Activated CD4-positive, alpha-beta T cell treated with anti-CD3 and anti-CD28 coated beads, Interleukin-2, amount 50 U/mL, for 1 hour (primary cell): ENCODE results near the gene RFNG.
A peak's percentile ranks its signal among the peaks of the same experiment; 100 is the strongest.

Source experiments
- DNase-seq: peaks from one replicate; pipeline ENCODE4 v3.0.0-alpha.2; 2020

The RFNG gene

DNA sequence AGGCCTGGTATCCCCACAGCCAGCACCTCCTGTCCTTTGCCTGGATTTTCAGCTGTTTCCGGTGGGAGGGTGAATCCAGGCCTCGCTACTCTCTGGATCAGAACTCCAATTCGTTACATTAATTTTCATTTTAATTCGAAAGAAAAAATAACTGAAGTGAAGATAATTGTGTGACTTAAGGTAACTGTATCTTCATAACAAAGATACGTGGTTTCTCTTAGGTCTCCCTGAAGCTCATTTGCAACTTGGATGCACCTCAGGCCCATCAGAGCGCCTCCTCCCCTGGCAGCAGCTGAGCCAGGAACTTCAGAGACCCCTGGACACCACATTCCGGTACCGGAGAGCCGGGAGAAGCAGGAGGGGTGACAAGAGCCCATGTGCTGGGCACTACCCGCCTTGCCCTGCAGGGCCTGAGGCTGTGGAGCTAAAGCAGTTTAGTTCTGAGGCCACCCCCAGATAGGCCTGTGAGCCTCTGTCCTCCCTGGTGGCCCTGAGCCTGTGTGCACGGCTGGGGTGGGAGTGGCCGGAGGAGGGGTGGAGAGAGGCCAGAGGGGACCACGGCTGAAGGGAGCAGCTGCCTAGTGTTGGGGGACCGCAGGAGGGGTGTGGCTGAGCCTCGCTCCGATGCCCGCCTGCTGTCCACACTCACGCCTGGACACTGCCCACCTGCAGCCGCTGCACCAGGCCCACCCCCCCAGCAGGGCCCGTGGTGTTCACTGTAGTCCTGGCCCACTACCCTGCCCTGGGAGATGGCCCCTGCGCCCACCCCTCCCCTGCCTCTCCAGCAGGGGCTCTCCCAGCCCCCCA lies 25.4 kb upstream of the RFNG start:
- no peak for DNase-seq

DNA sequence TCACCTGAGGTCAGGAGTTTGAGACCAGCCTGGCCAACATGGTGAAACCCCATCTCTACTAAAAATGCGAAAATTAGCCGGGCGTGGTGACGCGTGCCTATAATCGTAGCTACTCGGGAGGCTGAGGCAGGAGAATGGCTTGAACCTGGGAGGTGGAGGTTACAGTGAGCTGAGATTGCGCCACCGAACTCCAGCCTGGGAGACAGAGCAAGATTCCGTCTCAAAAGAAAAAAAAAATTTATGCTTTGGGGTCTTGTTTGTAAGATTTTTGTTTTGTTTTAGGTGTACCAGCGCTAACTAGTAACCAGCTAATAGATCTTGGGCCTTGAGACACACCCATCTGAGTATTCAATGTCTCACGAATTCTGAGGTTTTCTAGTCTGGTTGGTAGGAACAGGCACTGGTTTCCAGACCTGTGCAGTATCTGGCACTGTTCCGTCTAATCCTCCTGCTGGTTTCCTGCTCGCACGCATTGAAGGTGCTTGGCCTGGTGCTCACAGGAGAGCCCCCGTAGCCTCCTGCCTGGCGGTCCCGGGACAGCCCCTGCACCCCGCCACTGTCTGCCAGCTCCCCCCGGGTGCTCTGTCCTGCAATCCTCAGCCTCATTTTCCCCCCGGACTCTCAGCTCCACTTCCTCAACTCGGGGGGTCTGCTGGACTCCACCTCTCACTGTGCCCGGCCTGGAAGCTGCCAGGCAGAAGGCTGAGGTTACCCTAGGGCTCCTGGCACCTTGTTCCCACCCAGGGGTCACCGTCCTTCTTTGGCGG lies 24.6 kb upstream of the RFNG start:
- no peak for DNase-seq

DNA sequence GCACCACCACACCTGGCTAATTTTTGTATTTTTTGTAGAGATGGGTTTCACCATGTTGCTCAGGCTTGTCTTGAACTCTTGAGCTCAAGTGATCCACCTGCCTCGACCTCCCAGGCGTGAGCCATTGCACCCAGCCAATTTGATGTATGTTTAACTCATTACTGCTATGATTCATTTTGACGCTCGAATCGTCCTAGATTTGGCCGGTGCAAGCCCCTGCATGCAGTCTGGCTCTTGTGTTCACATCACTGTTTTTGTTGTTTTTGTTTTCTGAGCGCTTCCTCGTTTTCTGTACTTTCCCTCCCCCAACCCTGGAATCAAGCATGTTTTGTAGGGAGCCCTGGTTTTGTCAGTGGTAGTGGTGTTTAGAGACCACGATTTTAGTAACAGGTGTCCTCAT lies 21.8 kb upstream of the RFNG start:
- no peak for DNase-seq

DNA sequence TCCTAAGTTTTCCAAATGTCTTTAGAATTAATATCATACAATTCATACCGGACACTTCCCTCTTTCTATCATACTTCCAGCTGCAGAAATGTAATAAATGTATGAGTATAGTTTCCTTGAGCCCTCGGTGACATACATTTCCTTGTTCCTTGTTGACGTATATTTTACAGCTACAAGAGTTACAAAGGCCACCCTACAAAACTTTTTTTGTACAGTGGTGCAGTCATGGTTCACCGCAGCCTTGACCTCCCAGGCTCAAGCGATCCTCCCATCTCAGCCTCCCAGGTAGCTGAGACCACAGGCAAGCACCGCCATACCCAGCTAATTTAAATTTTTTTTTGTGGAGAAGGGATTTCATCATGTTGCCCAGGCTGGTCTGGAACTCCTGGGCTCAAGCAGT lies 21.2 kb upstream of the RFNG start:
- DNase-seq, result no peak

DNA sequence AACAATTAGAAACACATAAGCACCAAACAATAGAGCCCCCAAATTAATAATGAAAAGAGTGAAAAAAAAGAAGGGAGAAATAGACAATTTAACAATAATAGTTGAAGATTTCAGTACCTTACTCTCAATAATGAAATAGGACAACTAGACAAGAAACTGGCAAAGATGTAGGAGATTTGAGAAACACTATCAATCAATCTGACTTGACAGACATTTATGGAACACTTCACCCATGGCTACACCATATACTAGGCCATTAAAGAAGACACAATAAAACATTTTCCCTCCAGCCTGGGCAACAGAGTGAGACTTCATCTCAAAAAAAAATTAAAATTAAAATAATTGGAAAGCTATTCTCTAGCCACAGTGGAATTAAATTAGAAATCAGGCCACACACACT lies 19.0 kb upstream of the RFNG start:
- no peak for DNase-seq

DNA sequence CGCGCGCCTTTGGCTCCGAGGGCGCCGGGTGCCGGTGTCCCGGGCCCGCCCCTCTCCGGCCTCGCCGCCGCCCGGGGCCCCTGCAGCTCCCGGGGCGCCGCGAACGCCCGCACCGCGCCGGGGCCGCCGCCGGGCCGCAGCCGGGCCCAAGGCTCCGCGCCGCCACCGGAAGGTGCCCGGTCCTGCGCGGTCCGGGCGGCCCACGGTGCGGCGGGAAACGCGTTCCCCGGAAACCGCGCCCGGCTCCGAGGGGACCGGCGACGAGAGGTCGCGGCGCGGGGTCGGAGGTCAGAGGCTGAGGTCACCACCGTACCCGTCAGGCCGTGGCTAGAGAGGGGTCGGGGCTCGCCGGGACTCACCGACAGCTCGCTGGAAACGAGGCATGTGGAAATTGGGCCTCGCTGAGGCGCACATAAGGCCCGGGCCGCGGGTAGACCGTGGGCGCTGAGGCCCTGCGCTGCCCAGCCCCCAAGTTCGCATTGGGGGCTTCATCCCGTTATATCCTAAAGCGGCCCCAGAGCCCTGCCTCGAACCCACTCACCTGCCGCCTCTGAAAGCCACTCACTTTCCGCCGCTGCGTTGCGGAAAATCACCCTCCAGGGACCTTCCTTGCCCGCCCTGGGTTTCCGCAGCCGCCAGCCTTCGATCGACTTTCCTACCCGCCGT lies 14.2 kb upstream of the RFNG start, which contains the start of gene DUS1L:
TSS of gene DUS1L (minus strand) at position 167 of the 666 bp plus-strand sequence. CDS start 745 bp downstream, outside the sequence.
- peak; percentile 70 for DNase-seq

DNA sequence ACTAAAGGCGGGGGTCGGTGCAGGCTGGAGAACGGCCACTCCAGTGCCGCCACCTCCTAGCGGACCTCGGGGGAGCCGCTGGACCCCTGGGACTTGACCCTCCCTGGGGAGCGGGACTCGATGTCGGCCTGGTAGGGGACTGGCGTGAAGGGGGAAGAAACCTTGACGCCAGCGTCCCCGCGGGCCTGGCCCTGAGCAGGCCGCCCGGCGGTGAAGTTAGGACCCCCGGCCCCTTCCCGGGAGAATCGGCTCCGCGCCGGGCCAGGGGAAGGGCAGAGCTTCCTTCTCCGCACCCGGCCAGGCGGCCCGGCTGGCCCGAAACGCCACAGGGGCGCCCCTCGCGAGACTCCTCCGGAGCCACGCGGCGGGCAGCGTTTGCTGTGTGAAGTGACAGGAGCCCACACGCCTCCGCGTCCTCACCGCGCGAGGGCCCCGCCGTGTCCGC lies 13.6 kb upstream of the RFNG start:
- DNase-seq, result no peak

DNA sequence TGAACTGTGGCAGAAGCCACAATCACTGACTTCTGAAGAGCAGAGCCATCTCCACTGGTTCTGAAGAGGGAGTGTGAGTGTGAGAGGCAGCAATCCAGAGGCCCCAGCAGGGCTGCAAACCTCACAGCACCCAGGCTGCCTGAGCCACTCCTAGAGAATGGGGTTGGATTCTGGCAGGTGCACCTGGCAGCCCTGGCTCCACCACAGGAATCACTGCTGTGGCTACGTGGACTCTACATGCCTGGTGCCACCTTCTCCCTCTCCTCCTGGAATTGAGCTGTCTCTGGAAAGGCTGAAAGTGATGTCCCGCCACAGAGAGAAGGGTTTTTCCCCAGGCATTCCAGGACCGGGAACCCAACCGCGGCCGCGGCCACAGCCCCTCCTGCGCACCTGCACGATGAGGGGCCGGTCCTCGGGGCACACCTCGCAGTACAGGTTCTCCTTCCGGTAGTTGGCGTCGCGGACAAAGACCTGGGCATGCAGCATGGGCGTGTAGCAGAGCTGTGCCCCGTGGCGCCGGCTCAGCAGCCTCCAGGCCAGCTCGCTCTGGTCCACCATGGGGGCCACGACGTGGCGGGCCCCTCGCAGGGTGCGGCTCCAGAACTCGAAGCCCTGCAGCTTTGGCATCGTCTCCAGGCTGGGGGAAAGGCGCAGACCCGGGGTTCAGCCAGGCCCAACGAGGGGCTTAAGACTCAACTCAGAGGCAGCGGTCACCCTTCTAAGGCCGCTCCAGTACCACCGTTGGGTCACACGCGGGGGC lies 13.0 kb upstream of the RFNG start:
- DNase-seq, result no peak

DNA sequence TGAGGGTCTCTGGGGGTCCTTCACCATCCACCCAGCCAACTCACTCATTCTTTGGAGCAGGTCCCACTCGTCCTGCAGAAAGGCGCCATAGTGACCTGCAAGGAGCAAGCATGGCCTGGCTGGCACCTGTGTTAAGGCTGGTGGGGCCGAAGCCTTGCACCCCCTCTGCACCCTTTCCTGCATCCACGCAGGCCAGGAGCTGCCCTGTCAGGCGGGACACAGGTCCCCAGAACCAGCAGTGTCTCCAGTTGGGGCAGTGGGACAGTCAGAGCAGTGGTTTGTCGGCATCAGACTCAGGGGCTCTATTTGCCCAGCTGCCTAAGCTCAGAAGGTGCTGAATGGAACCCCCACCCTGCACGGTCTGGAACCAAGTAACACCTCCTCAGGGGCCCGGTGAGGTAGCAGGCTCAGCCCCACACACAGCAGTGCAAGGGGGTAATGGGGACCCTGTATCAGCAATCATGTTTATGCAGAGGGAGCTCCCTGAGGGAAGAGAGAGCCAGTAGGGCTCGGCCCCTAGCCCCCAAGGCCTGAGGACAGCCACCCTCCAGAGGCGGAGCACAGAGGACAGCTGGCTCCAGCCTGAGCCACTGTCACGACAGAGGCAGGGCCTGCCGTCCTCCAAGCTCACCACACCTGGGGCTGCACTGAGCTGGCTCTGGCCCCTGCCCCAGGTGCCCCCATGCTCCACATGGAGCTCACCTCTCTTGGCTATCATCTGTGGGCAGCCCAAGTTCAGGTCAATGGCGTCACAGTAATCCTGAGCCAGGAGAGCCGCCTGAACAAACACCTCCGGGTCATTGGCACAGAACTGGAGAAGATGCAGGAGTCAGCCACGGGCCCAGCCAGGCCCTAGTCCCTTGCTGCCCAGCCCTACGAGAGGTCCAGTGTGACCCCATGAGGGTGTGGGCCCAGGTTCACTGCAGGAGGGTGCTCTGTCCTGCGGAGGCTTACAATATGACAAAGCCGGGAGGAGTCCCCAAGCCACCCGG lies 12.1 kb upstream of the RFNG start:
- DNase-seq, result no peak

DNA sequence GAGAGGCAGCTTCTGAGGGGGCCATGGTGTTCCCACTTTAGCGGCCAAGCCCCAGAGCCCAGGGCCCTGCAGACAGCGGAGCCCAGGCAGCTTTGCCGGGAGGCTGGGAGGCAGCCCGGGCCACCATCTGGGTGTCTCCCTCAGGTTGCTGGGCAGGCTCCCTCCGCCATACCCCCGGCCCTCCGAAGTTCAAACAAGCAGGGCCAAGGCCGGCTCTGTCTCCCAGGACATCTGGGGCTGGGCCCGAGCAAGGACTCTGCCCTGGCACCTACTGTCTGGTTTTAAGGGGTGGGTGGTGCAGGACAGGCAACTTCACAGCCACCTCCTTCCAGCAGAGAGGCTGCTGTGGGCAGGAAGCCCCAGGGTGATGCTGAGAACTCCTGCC lies 11.4 kb upstream of the RFNG start:
- DNase-seq, result no peak

DNA sequence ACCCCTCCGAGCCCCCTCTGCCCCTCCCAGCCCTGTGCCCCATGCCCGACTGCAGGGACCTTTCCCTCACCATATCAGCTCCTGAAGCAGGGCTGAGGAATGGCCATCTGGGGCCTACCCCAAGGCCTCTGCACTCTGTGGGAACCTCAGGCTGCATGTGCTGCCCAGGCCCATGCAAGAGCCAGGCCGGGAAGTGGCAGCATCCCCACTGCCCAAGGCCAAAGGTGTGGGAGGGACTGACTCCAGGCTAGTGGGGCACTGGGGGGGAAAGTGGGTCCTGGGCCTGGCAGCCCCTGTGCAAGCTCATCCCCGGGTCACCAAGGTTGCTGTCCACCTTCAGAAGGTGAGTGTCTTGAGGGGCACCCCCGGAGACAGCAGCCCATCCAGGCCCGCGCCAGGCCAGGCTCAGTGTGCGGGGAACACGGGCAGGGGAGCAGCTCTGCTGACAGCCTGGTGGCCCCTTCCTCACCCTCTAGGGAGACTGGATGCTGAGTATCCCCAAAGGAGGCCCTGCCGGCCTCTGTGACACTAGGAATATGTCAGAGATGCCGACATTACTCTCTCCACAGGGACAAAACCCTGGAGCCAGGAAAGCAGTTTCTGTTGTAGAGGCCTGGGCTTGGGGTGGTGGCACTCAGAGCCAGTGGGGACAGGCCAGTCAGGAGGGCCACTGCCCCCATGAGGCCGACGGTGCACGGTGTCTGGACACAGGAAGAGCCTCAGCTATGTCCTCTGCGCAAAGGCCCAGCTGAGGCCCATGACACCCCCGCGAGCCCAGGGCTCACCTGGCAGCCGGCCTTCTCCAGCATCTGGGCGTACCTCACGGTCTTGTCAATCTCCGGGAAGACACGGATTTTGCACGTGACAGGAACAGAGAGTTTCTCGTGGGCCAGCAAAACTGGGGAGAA lies 10.7 kb upstream of the RFNG start:
- DNase-seq, result no peak

DNA sequence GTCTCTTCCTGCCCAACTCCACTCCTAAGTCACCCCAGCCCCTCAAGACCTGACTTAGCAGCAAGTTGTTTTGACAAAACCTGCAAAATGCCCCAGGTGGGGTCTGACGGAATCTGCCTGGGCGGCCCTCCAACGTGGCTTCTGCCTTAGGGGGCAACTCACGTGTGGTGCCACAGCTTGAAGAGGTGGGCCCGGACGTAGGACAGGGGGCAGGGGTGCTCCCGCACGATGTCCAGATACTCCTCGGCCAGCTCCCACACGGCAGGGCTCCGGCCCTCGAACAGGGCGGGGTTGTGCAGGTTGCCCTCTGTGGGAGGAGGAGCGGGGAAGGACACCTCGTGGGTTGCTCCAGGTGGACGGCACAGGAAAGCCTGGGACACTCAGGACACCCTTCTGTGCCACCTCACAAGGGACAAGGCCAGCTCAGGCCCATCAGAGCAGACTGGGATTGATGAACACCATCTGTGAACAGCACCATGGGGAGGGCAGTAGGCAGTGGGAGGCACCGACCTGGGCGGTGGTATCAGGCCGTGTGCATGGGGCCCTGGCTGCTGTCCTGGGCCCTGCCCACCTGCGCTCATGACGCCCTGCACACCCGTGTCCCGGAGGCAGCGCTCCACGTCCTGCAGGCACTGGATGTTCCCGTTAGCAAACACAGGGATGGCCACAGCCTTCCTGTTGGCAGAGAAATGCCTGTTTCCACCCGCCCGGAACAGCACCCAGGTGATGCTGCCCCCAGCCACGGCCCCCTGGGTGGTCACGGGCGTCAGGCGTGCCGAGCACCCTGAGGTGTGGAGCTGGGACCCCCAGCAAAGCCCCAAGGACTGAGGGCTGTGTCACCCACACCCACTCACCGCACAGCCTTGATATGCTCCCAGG lies 9.7 kb upstream of the RFNG start:
- no peak for DNase-seq

DNA sequence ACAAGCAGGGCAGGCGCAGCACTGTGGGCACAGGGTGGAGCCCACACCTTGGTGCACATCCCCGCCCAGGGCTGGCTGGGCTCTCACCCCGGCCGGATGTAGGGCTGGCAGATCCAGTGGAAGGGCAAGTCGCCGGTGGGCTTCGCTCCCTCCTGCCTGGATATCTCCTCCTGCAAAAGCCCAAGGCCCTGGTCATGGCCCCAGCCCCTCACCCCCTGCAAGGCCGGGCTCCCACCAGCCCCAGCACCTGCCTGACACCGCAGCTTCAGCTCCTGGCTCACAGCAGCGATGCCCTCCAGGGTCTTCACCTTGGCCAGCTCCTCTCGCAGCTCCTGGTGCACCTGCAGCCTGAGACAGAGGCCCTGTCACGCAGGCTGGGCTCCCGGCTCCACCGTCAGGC lies 9.0 kb upstream of the RFNG start:
- DNase-seq, result no peak

DNA sequence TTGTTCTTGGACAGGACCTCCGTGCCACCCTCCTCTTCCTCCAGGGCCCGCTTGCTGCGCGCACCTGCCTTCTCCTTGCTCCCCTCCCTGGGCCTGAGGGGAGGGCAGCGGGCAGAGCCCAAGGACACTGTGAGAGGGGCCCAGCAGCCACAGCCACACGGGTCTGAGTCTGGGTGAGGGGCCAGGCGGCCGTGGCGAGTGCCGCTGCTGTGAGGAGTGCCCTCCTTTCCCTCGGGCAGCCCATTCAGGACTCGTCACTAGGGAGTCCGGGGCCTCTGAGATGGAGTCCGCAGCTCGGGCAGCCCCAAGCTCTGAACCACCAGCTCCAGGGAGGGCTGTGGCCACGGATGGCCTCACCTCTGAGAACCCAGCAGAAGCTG lies 8.4 kb upstream of the RFNG start:
- DNase-seq, result no peak

DNA sequence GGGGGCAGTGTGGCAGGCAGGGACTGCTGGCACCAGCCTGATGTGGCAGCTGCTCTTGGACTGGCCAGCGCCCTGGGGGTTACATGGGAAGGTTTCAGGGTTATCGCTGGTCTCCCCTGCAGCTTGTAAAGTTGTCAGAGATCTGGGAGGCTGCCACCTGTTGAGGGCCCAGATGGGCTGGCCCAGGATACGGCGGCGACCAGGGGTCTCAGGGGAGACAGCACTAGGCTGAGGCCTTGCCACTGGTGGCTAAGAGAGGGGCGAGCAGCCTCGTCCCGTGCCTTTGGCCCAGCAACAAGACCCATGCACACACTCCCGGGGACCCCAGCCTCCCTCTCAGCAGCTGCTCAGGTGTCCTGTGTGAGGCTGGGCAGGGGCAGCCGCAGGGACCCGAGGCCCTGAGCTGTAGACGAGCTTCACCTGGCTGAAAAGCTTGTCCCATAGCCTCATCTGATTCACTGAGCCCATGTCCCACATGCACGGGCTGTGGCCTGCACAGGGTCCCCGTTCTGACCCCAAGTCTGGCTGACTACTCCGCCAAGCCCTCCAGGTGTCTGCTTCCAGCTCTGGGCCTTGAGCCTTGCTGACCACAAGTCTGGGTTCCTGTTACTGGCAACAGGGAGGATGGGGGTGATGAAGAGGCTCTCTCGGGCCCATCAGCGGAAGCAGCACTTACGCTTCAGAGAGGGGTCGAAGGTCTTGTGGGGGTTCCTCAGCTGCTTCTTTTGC lies 7.8 kb upstream of the RFNG start:
- DNase-seq, result no peak

DNA sequence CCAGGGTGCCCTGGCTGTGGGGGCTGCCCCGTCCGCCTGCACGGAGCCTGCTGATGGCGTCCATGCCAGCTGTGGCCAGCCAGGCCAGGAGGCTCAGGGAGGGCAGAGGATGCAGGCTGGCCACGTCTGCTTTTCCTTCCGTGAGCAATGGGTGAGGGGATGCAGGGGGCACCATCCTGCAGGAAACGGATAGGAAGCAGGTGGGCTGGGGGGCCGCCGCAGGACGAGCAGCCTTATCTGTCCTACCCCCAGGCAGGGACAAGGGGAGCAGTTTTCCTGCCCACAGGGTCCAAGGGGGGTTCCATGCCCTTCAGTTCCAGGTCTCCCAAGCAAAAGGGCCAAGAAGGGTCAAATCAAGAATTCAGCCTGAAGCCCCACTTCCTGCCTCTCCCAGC lies 7.2 kb upstream of the RFNG start:
- DNase-seq, result no peak

DNA sequence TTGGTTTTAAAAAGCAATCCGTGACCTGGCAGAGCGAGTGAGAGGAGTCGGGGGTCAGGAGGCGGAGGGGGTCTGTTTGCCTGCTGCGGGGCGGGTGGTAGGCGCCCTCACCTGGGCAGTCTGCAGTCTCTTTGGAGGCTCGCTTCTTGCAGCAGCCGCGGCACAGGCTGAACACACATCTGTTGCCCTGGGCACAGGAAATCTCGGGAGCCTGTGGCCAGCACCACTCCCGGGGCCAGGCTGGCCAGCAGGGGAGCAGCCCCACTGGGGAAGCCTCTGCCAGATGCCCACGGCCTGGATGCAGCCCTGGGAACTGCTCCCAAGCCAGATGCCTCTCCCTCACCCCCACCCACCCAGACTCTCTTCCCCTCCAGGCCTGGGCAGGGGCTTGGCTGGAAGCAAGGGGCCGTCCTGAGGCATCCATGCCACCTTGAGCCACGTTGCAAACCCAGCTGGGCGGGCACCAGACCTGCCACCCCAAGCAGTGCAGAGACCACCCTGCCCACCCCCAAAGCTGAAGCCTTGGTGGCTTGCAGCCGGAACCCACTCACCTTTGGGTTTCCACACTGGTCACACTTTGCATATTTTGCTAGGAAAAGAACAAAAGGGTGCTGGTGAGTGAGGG lies 6.7 kb upstream of the RFNG start:
- DNase-seq, result no peak
